Activated naive CD8-positive, alpha-beta T cell (primary cell): Measurements from ENCODE around the gene SMARCC2.

Experiments used
- H3K27ac Mint-ChIP-seq: one replicate; pipeline ENCODE4 v1.8.0; 2021; ENCODE audit warnings: mixed read lengths
- H3K27me3 Mint-ChIP-seq: one replicate; pipeline ENCODE4 v1.8.0; 2021; ENCODE audit warnings: mixed read lengths
- H3K36me3 Mint-ChIP-seq: one replicate; pipeline ENCODE4 v1.8.0; 2021; ENCODE audit warnings: mixed read lengths
- H3K4me1 Mint-ChIP-seq: one replicate; pipeline ENCODE4 v1.8.0; 2021; ENCODE audit warnings: low read depth, mixed read lengths
- H3K4me3 Mint-ChIP-seq: one replicate; pipeline ENCODE4 v1.8.0; 2021; ENCODE audit warnings: mild to moderate bottlenecking, mixed read lengths
- H3K9me3 Mint-ChIP-seq: one replicate; pipeline ENCODE4 v1.8.0; 2021; ENCODE audit warnings: low read depth, mixed read lengths

SMARCC2 gene

GRCh38 chr12:56221757-56222530, 32.7 kb upstream of the SMARCC2 start, which contains the start of gene RNF41:
RNF41 (minus strand) TSS chr12:56221922; CDS start chr12:56214047, 7,875 bp downstream.
- Mint-ChIP-seq H3K4me1 (peaks cover 46% of the 10 kb centered on the region), H3K9me3 (no peaks in the 10 kb centered on the region), H3K27me3 (no peaks in the 10 kb centered on the region), H3K4me3 (peak within 1 kb of the TSS; percentile 97), H3K27ac (peak within 1 kb of the TSS; percentile 97), H3K36me3 (no peaks in the 10 kb centered on the region)

GRCh38 chr12:56221232-56221756, 32.0 kb upstream of the SMARCC2 start:
- Mint-ChIP-seq H3K4me3 (peak overlapping the region; percentile 97), H3K9me3 (no peaks in the 10 kb centered on the region), H3K4me1 (peaks cover 48% of the 10 kb centered on the region), H3K36me3 (no peaks in the 10 kb centered on the region), H3K27me3 (no peaks in the 10 kb centered on the region), H3K27ac (peak overlapping the region; percentile 97)

GRCh38 chr12:56220611-56221231, 31.4 kb upstream of the SMARCC2 start:
- H3K27me3 Mint-ChIP-seq, result no peaks in the 10 kb centered on the region
- no peaks in the 10 kb centered on the region for H3K36me3 Mint-ChIP-seq
- H3K4me1 Mint-ChIP-seq, result peaks cover 50% of the 10 kb centered on the region

GRCh38 chr12:56219840-56220239, 30.6 kb upstream of the SMARCC2 start:
- no peaks in the 10 kb centered on the region for H3K9me3 Mint-ChIP-seq
- H3K27ac Mint-ChIP-seq, result no peak overlapping the region
- peaks cover 2% of the 10 kb centered on the region for H3K36me3 Mint-ChIP-seq
- H3K4me3 Mint-ChIP-seq, result peak overlapping the region; percentile 54
- peaks cover 45% of the 10 kb centered on the region for H3K4me1 Mint-ChIP-seq
- no peaks in the 10 kb centered on the region for H3K27me3 Mint-ChIP-seq

More at GRCh38 chr12:56220611-56221231, 31.4 kb upstream of the SMARCC2 start:
- Mint-ChIP-seq H3K9me3 (no peaks in the 10 kb centered on the region), H3K4me3 (peak overlapping the region; percentile 97), H3K27ac (peak overlapping the region; percentile 97)

- H3K27me3 Mint-ChIP-seq, result no peaks in the 10 kb centered on the region
- H3K4me1 Mint-ChIP-seq, result peaks cover 20% of the 10 kb centered on the region
- no peaks in the 10 kb centered on the region for H3K9me3 Mint-ChIP-seq
- H3K36me3 Mint-ChIP-seq, result peaks cover 2% of the 10 kb centered on the region
- no peak overlapping the region for H3K4me3 Mint-ChIP-seq
- peak overlapping the region; percentile 61 for H3K27ac Mint-ChIP-seq
Observed at GRCh38 chr12:56216461-56216860, 27.2 kb upstream of the SMARCC2 start.

GRCh38 chr12:56213878-56214277, 24.6 kb upstream of the SMARCC2 start:
- peaks cover 8% of the 10 kb centered on the region for H3K4me1 Mint-ChIP-seq
- H3K4me3 Mint-ChIP-seq, result no peak overlapping the region
- H3K27ac Mint-ChIP-seq, result no peak overlapping the region
- H3K36me3 Mint-ChIP-seq, result peaks cover 5% of the 10 kb centered on the region
- no peaks in the 10 kb centered on the region for H3K27me3 Mint-ChIP-seq
- no peaks in the 10 kb centered on the region for H3K9me3 Mint-ChIP-seq

- Mint-ChIP-seq H3K9me3 (no peaks in the 10 kb centered on the region), H3K27ac (no peak overlapping the region), H3K4me1 (peaks cover 8% of the 10 kb centered on the region), H3K27me3 (no peaks in the 10 kb centered on the region), H3K36me3 (peaks cover 5% of the 10 kb centered on the region), H3K4me3 (no peak overlapping the region)
Observed at GRCh38 chr12:56212361-56212760, 23.1 kb upstream of the SMARCC2 start.

- Mint-ChIP-seq H3K36me3 (peaks cover 3% of the 10 kb centered on the region), H3K9me3 (no peaks in the 10 kb centered on the region), H3K27ac (no peak overlapping the region), H3K27me3 (no peaks in the 10 kb centered on the region), H3K4me3 (no peak overlapping the region), H3K4me1 (no peaks in the 10 kb centered on the region)
Observed at GRCh38 chr12:56208006-56208405, 18.7 kb upstream of the SMARCC2 start.

- no peak overlapping the region for H3K4me3 Mint-ChIP-seq
- H3K36me3 Mint-ChIP-seq, result peaks cover 3% of the 10 kb centered on the region
- no peak overlapping the region for H3K27ac Mint-ChIP-seq
- H3K27me3 Mint-ChIP-seq, result no peaks in the 10 kb centered on the region
- H3K4me1 Mint-ChIP-seq, result no peaks in the 10 kb centered on the region
- no peaks in the 10 kb centered on the region for H3K9me3 Mint-ChIP-seq
Observed at GRCh38 chr12:56206452-56207166, 17.3 kb upstream of the SMARCC2 start.

GRCh38 chr12:56205445-56205844, 16.2 kb upstream of the SMARCC2 start:
- Mint-ChIP-seq H3K27ac (no peak overlapping the region), H3K4me1 (no peaks in the 10 kb centered on the region), H3K36me3 (no peaks in the 10 kb centered on the region)

GRCh38 chr12:56204275-56204674, 15.0 kb upstream of the SMARCC2 start:
- Mint-ChIP-seq H3K27me3 (no peaks in the 10 kb centered on the region), H3K36me3 (no peaks in the 10 kb centered on the region), H3K4me3 (no peak overlapping the region), H3K9me3 (no peaks in the 10 kb centered on the region), H3K27ac (peak overlapping the region; percentile 84), H3K4me1 (no peaks in the 10 kb centered on the region)

More at GRCh38 chr12:56205445-56205844, 16.2 kb upstream of the SMARCC2 start:
- H3K27me3 Mint-ChIP-seq, result no peaks in the 10 kb centered on the region
- H3K9me3 Mint-ChIP-seq, result no peaks in the 10 kb centered on the region
- no peak overlapping the region for H3K4me3 Mint-ChIP-seq

- H3K27me3 Mint-ChIP-seq, result no peaks in the 10 kb centered on the region
- H3K4me1 Mint-ChIP-seq, result no peaks in the 10 kb centered on the region
- H3K4me3 Mint-ChIP-seq, result no peak overlapping the region
- H3K9me3 Mint-ChIP-seq, result no peaks in the 10 kb centered on the region
- H3K36me3 Mint-ChIP-seq, result no peaks in the 10 kb centered on the region
- no peak overlapping the region for H3K27ac Mint-ChIP-seq
Observed at GRCh38 chr12:56202838-56203237, 13.6 kb upstream of the SMARCC2 start.

- Mint-ChIP-seq H3K36me3 (no peaks in the 10 kb centered on the region), H3K27me3 (no peaks in the 10 kb centered on the region), H3K27ac (no peak overlapping the region), H3K4me3 (no peak overlapping the region), H3K9me3 (no peaks in the 10 kb centered on the region), H3K4me1 (no peaks in the 10 kb centered on the region)
Observed at GRCh38 chr12:56202366-56202765, 13.1 kb upstream of the SMARCC2 start.

GRCh38 chr12:56198836-56199235, 9.6 kb upstream of the SMARCC2 start:
- Mint-ChIP-seq H3K27me3 (no peaks in the 10 kb centered on the region), H3K9me3 (no peaks in the 10 kb centered on the region), H3K27ac (peak overlapping the region; percentile 7), H3K4me1 (peaks cover 2% of the 10 kb centered on the region), H3K36me3 (peaks cover 5% of the 10 kb centered on the region), H3K4me3 (no peak overlapping the region)
